H54 (cell line): ENCODE measurements around the gene PCDHGB6.
"Not testable (repeated sequence)": the region's sequence is repeated elsewhere in the genome, so short reads cannot be mapped to it uniquely, and the experiment has no call there.

Source experiments
- DNase-seq: peaks from one replicate; pipeline ENCODE4 v3.0.0; 2011; ENCODE audit warnings: low spot score, mixed read lengths; ENCODE audit not compliant: insufficient read length
- FAIRE-seq: peaks from 3 replicates; lab custom pipeline; 2011; peaks lifted over from hg19 to GRCh38; lab: Jason Lieb, UNC
- POLR2A ChIP-seq: IDR thresholded peaks from 2 replicates; pipeline ENCODE4 v1.6.1; 2011; ENCODE audit warnings: low read depth, mild to moderate bottlenecking, low read length

Gene PCDHGB6

DNA sequence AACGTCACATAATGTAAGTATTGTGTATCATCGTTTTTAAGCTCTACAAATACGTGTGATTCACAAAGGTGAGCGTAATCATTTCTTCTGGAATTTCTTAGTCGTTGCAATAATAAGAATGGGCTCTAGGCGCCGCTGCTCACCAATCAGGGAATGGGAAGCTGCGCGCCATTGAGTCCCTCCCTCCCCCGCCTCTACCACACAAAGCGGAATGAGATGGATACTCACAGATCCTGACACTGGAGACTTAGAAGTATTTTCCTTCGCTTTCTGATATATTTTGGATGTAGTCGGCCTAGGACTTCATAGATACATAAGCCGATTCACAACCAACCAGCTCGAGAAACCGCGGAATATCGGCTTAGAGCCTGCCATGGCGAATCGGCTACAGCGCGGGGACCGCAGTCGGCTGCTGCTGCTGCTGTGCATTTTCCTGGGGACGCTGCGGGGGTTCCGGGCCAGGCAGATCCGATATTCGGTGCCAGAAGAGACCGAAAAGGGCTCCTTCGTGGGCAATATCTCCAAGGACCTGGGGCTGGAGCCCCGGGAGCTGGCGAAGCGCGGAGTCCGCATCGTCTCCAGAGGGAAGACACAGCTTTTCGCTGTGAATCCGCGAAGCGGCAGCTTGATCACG is 13.2 kb downstream of the PCDHGB6 start, which contains the start of gene PCDHGA11:
Gene PCDHGA11, plus strand, starts transcription at position 197 of the 634 bp plus-strand sequence. Its CDS starts 177 bp downstream, at position 374.
- TF ChIP-seq POLR2A: no peak
- FAIRE-seq: no peak

DNA sequence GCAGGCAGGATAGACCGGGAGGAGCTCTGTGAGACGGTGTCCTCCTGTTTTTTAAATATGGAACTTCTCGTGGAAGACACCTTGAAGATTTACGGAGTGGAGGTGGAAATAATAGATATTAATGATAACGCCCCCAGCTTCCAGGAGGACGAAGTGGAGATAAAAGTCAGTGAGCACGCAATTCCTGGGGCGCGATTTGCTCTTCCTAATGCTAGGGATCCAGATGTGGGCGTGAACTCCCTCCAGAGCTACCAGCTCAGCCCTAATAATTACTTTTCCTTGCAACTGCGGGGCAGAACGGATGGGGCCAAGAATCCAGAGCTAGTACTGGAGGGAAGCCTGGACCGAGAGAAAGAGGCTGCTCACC is 13.7 kb downstream of the PCDHGB6 start:
- DNase-seq: no peak
- no peak for TF ChIP-seq POLR2A
- no peak for FAIRE-seq

More for the DNA sequence above, 13.2 kb downstream of the PCDHGB6 start, which contains the start of gene PCDHGA11:
- DNase-seq: peak; percentile 22

DNA sequence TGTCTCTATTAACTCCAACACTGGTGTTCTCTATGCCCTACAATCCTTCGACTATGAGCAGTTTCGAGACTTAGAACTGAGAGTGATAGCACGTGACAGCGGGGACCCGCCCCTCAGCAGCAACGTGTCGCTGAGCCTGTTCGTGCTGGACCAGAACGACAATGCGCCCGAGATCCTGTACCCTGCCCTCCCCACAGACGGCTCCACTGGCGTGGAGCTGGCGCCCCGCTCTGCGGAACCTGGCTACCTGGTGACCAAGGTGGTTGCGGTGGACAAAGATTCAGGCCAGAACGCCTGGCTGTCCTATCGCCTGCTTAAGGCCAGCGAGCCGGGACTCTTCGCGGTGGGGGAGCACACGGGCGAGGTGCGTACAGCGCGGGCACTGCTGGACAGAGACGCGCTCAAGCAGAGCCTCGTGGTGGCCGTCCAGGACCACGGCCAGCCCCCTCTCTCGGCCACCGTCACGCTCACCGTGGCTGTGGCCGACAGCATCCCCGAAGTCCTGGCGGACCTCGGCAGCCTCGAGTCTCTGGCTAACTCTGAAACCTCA is 15.0 kb downstream of the PCDHGB6 start:
- no peak for TF ChIP-seq POLR2A
- no peak for FAIRE-seq
- no peak for DNase-seq

DNA sequence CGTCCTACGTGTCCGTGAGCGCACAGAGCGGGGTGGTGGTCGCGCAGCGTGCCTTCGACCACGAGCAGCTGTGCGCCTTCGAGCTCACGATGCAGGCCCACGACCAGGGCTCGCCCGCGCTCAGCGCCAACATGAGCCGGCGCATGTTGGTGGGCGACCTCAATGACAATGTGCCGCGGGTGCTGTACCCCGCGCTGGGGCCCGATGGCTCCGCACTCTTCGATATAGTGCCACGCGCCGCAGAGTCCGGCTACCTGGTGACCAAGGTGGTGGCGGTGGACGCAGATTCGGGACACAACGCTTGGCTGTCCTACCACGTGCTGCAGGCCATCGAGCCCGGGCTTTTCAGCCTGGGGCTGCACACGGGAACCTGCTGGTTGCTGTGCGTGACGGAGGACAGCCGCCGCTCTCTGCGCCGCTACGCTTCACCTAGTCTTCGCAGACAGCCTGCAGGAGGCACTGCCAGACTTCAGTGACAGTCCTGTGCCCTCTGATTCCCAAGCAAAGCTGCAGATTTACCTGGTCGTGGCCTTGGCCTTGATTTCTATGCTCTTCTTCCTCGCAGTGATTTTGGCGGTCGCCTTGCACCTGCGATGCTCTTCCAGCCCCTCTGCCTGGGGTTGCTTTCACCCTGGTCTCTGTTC is 20.1 kb downstream of the PCDHGB6 start:
- DNase-seq (no peak), FAIRE-seq (no peak)
- TF ChIP-seq POLR2A: no peak

DNA sequence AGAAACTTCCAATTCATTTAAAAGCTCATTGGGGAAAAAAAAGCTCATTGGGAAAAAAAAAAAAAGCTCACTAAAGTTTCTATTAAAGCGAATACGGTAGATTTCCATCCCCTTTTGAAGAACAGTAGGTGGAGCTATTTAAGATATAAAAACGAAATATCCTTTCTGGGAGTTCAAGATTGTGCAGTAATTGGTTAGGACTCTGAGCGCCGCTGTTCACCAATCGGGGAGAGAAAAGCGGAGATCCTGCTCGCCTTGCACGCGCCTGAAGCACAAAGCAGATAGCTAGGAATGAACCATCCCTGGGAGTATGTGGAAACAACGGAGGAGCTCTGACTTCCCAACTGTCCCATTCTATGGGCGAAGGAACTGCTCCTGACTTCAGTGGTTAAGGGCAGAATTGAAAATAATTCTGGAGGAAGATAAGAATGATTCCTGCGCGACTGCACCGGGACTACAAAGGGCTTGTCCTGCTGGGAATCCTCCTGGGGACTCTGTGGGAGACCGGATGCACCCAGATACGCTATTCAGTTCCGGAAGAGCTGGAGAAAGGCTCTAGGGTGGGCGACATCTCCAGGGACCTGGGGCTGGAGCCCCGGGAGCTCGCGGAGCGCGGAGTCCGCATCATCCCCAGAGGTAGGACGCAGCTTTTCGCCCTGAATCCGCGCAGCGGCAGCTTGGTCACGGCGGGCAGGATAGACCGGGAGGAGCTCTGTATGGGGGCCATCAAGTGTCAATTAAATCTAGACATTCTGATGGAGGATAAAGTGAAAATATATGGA is 22.7 kb downstream of the PCDHGB6 start, which contains the start of gene PCDHGA12:
Gene PCDHGA12, plus strand, starts transcription at position 176 of the 782 bp plus-strand sequence. Its CDS starts 253 bp downstream, at position 429.
- FAIRE-seq (no peak), DNase-seq (no peak)
- TF ChIP-seq POLR2A: no peak

DNA sequence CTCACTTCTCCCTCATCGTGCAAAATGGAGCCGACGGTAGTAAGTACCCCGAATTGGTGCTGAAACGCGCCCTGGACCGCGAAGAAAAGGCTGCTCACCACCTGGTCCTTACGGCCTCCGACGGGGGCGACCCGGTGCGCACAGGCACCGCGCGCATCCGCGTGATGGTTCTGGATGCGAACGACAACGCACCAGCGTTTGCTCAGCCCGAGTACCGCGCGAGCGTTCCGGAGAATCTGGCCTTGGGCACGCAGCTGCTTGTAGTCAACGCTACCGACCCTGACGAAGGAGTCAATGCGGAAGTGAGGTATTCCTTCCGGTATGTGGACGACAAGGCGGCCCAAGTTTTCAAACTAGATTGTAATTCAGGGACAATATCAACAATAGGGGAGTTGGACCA is 23.5 kb downstream of the PCDHGB6 start:
- TF ChIP-seq POLR2A: no peak
- FAIRE-seq (no peak), DNase-seq (no peak)

DNA sequence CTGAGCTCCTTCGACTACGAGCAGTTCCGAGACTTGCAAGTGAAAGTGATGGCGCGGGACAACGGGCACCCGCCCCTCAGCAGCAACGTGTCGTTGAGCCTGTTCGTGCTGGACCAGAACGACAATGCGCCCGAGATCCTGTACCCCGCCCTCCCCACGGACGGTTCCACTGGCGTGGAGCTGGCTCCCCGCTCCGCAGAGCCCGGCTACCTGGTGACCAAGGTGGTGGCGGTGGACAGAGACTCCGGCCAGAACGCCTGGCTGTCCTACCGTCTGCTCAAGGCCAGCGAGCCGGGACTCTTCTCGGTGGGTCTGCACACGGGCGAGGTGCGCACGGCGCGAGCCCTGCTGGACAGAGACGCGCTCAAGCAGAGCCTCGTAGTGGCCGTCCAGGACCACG is 24.5 kb downstream of the PCDHGB6 start:
- DNase-seq: not testable (repeated sequence)

DNA sequence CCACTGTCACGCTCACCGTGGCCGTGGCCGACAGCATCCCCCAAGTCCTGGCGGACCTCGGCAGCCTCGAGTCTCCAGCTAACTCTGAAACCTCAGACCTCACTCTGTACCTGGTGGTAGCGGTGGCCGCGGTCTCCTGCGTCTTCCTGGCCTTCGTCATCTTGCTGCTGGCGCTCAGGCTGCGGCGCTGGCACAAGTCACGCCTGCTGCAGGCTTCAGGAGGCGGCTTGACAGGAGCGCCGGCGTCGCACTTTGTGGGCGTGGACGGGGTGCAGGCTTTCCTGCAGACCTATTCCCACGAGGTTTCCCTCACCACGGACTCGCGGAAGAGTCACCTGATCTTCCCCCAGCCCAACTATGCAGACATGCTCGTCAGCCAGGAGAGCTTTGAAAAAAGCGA is 24.9 kb downstream of the PCDHGB6 start:
- DNase-seq, FAIRE-seq: not testable (repeated sequence)

More for the DNA sequence above, 24.5 kb downstream of the PCDHGB6 start:
- not testable (repeated sequence) for FAIRE-seq

DNA sequence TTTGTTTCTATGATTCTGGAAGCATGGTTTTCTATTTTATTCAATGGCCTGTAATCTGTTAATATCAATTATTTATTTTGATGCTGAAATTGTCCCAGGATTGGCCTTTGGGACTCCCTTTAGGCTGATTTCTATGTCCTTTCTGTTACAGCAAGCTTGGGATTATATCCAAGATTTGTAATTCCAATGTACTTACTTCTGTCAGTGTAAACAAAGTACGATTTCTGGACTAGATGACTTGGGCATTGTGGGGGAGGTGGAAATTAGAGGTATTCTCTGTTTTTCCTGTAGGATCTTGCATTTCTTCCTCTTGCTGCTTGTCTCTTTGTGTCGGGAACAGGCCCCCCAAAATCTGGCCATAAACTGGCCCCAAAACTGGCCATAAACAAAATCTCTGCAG is 26.2 kb downstream of the PCDHGB6 start:
- no peak for TF ChIP-seq POLR2A
- FAIRE-seq: no peak
- DNase-seq: no peak

DNA sequence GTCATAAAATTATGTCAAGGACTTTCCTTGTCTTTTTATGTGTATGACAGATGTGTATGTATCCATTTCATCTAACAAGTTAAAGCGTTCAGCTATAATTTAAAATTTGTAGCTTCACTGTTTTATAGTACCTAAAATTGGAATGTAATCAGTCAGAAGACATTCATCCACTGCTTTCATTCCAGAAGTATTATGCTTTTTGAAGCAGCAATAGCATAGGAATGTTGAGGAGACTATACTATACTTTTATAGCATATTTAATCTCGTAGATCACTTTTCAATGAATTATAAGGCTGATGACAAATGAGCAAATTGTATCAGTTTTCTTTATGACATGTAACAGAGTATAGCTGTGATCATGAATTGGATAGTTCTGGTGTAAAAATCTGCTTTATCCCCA is 29.4 kb downstream of the PCDHGB6 start:
- FAIRE-seq: peak; percentile 15
- no peak for DNase-seq
- no peak for TF ChIP-seq POLR2A

DNA sequence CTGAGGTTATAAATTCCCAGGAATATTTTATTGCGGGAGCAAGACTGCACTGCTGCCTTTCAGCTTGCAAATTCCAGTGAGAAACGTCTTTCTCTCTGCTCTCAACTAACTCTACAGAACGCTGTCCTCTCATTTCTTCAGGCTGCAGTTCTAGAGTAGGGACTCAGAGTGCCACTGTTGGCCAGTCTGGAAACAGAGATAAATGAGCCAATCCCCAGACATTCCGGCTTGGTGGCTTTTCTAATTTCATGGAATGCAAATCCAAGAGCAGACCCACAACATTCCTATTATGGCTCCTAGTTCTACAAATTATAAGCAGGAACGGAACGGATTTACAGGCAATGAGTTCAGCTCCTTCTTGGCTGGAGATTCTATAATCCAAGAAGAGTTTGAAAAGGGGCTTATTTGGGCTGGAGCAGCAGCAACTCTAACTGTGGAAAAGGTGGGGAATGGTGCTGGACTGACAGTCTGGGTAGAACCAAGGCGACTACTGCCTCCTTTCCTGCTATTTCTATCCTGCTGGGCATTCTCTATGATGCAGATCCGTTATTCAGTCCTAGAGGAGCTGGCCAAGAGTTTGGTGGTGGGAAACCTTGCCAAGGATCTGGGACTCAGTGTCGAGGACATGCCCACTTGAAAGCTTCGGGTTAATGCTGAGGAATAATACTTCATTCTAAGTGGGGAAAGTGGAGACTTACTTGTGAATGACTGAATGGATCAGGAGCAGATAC is 31.8 kb downstream of the PCDHGB6 start:
- FAIRE-seq (no peak), DNase-seq (no peak)
- TF ChIP-seq POLR2A: no peak

DNA sequence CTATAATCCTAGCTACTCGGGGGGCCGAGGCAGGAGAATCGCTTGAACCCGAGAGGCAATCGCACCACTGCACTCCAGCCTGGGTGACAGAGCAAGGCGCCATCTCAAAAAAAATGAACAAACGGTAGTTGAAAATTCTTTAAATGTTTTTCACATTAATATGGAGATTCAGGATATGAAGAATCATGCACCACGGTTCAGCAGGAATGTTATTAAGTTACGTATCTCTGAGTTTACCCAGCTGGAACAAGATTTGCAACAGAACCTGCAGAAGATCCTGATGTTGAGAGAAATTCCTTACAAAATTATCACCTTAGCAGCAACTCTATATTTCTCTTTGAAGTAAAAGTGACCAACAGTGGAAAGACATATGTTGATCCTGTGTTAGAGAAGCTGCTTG is 32.5 kb downstream of the PCDHGB6 start:
- TF ChIP-seq POLR2A: no peak
- DNase-seq: no peak
- no peak for FAIRE-seq

DNA sequence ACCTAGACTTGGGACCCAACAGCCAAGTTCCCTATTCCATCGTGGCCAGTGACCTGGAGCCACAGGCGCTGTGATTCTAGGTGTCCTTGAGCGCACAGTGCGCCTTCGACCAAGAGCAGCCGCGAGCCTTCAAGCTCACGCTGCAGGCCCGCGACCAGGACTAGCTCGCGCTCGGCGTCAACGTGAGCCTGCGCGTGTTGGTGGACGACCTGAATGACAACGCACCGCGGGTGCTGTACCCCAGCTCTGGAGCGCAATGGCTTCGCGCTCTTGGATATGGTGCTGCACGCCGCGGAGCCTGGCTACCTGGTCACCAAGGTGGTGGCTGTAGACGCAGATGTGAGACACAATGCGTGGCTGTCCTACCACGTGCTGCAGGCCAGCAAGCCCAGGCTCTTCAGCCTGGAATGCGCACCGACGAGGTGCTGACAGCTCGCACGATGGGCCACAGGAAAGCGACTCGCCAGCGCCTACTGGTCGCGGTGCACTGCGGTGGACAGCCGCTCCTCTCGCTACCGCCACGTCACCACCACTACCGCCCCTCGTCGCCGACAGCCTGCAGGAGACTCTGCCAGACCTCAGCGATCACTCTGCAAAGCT is 33.9 kb downstream of the PCDHGB6 start:
- DNase-seq: no peak

More for the DNA sequence above, 33.9 kb downstream of the PCDHGB6 start:
- TF ChIP-seq POLR2A: no peak
- FAIRE-seq: no peak
